Umbilical cord (tissue), 2 donors: ENCODE results near the gene CLCNKB. TPM values are rescaled to one million over a fixed set of nuclear protein-coding genes. Genes with fewer than 3 reads are reported as not detected.
"Not testable (repeated sequence)": the region's sequence is repeated elsewhere in the genome, so short reads cannot be mapped to it uniquely, and the experiment has no call there.

Experiments used
- DNase-seq: peaks from one replicate; pipeline ENCODE4 v3.0.0-alpha.2; 2015; ENCODE audit warnings: low spot score
- total RNA-seq: library from RNA; depleted of rRNA; stranded (reverse); fragments of >200 nt; gene quantifications from one replicate; pipeline ENCODE4 v1.2.3, GENCODE V29; 2014; ENCODE audit warnings: low replicate concordance; ENCODE audit not compliant: insufficient read depth

CLCNKB gene
- total RNA-seq, 1 donor from 2014 or later: not detected

GRCh38 chr1:16015491-16015890, 28.1 kb upstream of the CLCNKB start:
- no peak for DNase-seq

GRCh38 chr1:16015960-16016901, 27.4 kb upstream of the CLCNKB start:
- no peak for DNase-seq

- DNase-seq: no peak
Measured at GRCh38 chr1:16017076-16017460, 26.5 kb upstream of the CLCNKB start.

- peak; percentile 97 for DNase-seq
Measured at GRCh38 chr1:16017461-16018303, 25.9 kb upstream of the CLCNKB start, which contains the start of gene HSPB7. Gene HSPB7 (minus strand): TSS chr1:16018043. CDS start chr1:16017963, 80 bp downstream.

- DNase-seq: no peak
Measured at GRCh38 chr1:16018308-16018707, 25.3 kb upstream of the CLCNKB start.

- no peak for DNase-seq
Measured at GRCh38 chr1:16018749-16019643, 24.6 kb upstream of the CLCNKB start.

- DNase-seq: no peak
Measured at GRCh38 chr1:16019644-16020277, 23.8 kb upstream of the CLCNKB start.

GRCh38 chr1:16020325-16020724, 23.3 kb upstream of the CLCNKB start:
- DNase-seq: no peak

- not testable (repeated sequence) for DNase-seq
Measured at GRCh38 chr1:16020878-16021277, 22.7 kb upstream of the CLCNKB start.

- no peak for DNase-seq
Measured at GRCh38 chr1:16021681-16022080, 21.9 kb upstream of the CLCNKB start, which contains the start of gene CLCNKA. Gene CLCNKA (plus strand): TSS chr1:16022036. CDS start chr1:16022620, 584 bp downstream.

- no peak for DNase-seq
Measured at GRCh38 chr1:16022393-16022792, 21.2 kb upstream of the CLCNKB start.

GRCh38 chr1:16023050-16023653, 20.4 kb upstream of the CLCNKB start:
- DNase-seq: no peak

GRCh38 chr1:16026302-16026701, 17.3 kb upstream of the CLCNKB start:
- DNase-seq: not testable (repeated sequence)

GRCh38 chr1:16026723-16027484, 16.7 kb upstream of the CLCNKB start:
- peak; percentile 51 for DNase-seq

GRCh38 chr1:16028237-16029002, 15.2 kb upstream of the CLCNKB start:
- no peak for DNase-seq

GRCh38 chr1:16029003-16029268, 14.6 kb upstream of the CLCNKB start:
- not testable (repeated sequence) for DNase-seq

- DNase-seq: no peak
Measured at GRCh38 chr1:16029288-16029687, 14.3 kb upstream of the CLCNKB start.

GRCh38 chr1:16031551-16031950, 12.0 kb upstream of the CLCNKB start:
- no peak for DNase-seq
